Peyer's patch (tissue), 4 donors: ENCODE data around the gene ALDH18A1. TPM values are rescaled to one million over a fixed set of nuclear protein-coding genes. Genes with fewer than 3 reads are reported as not detected.
A peak's percentile ranks its signal among the peaks of the same experiment; 100 is the strongest.
"Not testable (repeated sequence)": the region's sequence is repeated elsewhere in the genome, so short reads cannot be mapped to it uniquely, and the experiment has no call there.

ENCODE experiments used
- DNase-seq, 3 donors: peaks; one replicate each; pipeline ENCODE4 v3.0.0-alpha.2; 2017 to 2019
- H3K27ac ChIP-seq, 4 donors: fragments of 200-600 bp; sonication (generic); one replicate each; pipeline ENCODE4 v1.5.1; 2016 to 2019
- H3K27me3 ChIP-seq, 2 donors: fragments of 200-600 bp; sonication (generic); one replicate each; pipeline ENCODE4 v1.5.1; 2019
- H3K36me3 ChIP-seq, 3 donors: fragments of 200-600 bp; sonication (generic); one replicate each; pipeline ENCODE4 v1.5.1; 2016 to 2019
- H3K4me1 ChIP-seq, 4 donors: fragments of 200-600 bp; sonication (generic); one replicate each; pipeline ENCODE4 v1.5.1; 2016 to 2019
- H3K4me3 ChIP-seq, 4 donors: fragments of 200-600 bp; sonication (generic); 1 replicate in 3 of 4; 2 replicates in 1 of 4; pipeline ENCODE4 v1.5.1; 2016 to 2019; ENCODE audit warnings: mild to moderate bottlenecking in 1 of 4
- H3K9me3 ChIP-seq, 4 donors: fragments of 200-600 bp; sonication (generic); one replicate each; pipeline ENCODE4 v1.5.1; 2016 to 2019; ENCODE audit warnings: mild to moderate bottlenecking in 1 of 4
- POLR2A ChIP-seq, 2 donors: fragments of 450-650 bp; IDR thresholded peaks; one replicate each; pipeline ENCODE4 v1.5.1; 2017; ENCODE audit warnings: antibody characterized with exemption in 2 of 2, mild to moderate bottlenecking in 2 of 2, moderate library complexity in 2 of 2
- total RNA-seq, 4 donors: library from RNA; depleted of rRNA; stranded (reverse); fragments of >200 nt; gene quantifications; one replicate each; pipeline ENCODE4 v1.1.0, GENCODE V29; 2016
- TF ChIP-seq, protein P1 (sequence below), 6 experiments: fragments of 450-650 bp in 4 of 6; fragments of 200-600 bp in 2 of 6; sonication (generic) in 1 of 6; IDR thresholded peaks; one replicate each; pipeline ENCODE4 v1.5.1; 2017 to 2019; ENCODE audit warnings: antibody characterized with exemption in 6 of 6, mild to moderate bottlenecking in 3 of 6, moderate library complexity in 1 of 6

Gene ALDH18A1
- total RNA-seq, 4 donors from 2014 or later = 108 to 319 (median 206) TPM

DNA sequence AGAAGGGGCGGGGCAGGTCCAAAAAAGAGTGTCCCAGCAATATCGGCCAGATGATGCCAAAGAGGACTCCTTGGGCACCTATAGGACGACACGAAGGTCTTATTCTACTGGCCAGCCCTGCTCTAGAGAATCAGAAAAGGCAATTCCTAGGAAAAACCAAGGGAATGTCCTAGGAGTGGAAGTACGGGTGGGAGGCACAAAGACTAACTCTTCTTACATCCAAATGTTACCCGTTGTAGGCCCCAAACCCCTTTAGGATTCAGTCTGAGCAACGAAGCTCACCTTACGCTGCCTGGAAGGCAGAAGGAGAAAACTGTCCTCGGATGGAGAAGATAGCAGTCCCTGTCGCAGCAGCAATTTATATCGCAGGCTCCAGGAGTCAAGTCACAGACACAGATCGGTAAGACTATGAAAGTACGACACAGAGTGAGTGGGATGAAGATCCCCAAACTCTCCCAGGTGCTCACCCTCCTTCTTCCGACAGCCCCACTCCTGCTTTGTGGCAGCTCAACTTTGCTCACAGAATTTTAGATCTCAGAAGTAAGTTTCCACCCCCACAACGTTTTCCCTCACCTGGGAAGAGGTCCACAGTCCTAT is 36.7 kb upstream of the ALDH18A1 start:
- Histone ChIP-seq H3K36me3 (peaks cover 0 to 16% (median 0%) of the 10 kb centered on the region in 3 donors), H3K4me3 (peak overlapping the region; percentile 65 to 81 (median 72)), H3K27ac (peak overlapping the region; percentile 75 to 81 (median 78)), H3K27me3 (no peaks in the 10 kb centered on the region), H3K9me3 (no peaks in the 10 kb centered on the region), H3K4me1 (peaks cover 0 to 23% (median 6%) of the 10 kb centered on the region in 4 donors)
- no peak for TF ChIP-seq POLR2A (IDR thresholded peaks at IDR 0.05)
- DNase-seq = peak in 1 of 3 donors; percentile 46

DNA sequence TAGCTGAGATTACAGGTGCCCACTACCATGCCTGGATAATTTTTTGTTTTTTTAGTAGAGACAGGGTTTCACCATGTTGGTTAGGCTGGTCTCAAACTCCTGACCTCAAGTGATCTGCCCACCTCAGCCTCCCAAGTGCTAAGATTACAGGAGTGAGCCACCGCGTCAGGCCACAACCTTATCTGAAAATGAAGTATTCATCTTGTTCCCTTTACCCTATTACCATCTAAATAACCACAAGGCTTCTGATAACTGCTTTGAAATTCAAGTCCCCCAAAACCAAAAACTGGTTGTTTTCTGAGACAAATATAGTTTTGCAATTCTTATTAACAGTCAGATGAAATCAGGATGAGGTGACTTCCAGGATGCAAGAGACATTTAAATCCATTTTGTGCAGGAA is 34.8 kb upstream of the ALDH18A1 start:
- Histone ChIP-seq H3K4me1 (peaks cover 0 to 23% (median 6%) of the 10 kb centered on the region in 4 donors), H3K27me3 (no peaks in the 10 kb centered on the region), H3K27ac (no peak overlapping the region), H3K9me3 (no peaks in the 10 kb centered on the region), H3K36me3 (peaks cover 0 to 35% (median 2%) of the 10 kb centered on the region in 3 donors), H3K4me3 (no peak overlapping the region)
- no peak for TF ChIP-seq POLR2A (IDR thresholded peaks at IDR 0.05)
- TF ChIP-seq, protein P1, sequence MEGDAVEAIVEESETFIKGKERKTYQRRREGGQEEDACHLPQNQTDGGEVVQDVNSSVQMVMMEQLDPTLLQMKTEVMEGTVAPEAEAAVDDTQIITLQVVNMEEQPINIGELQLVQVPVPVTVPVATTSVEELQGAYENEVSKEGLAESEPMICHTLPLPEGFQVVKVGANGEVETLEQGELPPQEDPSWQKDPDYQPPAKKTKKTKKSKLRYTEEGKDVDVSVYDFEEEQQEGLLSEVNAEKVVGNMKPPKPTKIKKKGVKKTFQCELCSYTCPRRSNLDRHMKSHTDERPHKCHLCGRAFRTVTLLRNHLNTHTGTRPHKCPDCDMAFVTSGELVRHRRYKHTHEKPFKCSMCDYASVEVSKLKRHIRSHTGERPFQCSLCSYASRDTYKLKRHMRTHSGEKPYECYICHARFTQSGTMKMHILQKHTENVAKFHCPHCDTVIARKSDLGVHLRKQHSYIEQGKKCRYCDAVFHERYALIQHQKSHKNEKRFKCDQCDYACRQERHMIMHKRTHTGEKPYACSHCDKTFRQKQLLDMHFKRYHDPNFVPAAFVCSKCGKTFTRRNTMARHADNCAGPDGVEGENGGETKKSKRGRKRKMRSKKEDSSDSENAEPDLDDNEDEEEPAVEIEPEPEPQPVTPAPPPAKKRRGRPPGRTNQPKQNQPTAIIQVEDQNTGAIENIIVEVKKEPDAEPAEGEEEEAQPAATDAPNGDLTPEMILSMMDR (IDR thresholded peaks at IDR 0.05) = no peak
- no peak for DNase-seq

DNA sequence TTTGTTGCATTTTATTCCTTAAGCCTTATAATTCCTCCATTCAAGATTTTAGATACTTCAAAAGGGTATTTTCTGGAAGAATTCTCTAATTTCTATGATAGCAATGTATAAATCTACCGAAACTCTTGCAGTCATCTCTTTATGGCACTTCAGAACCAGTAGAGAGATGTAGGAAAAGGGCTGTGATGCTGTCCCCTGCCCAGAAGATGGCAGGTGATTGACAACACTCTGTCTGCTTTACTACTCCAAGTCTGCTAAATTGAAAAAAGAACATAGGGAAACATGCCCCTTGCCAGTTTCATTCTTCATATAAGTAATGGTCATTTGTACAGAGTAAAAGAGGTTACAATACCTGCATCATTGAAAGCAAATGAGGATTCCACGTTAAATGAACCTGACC is 32.1 kb upstream of the ALDH18A1 start:
- no peak overlapping the region for H3K27ac ChIP-seq
- peaks cover 0 to 23% (median 6%) of the 10 kb centered on the region in 4 donors for H3K4me1 ChIP-seq
- no peak for DNase-seq
- no peaks in the 10 kb centered on the region for H3K27me3 ChIP-seq
- H3K4me3 ChIP-seq = no peak overlapping the region
- peaks cover 0 to 61% (median 2%) of the 10 kb centered on the region in 3 donors for H3K36me3 ChIP-seq
- TF ChIP-seq, protein P1 (IDR thresholded peaks at IDR 0.05) = no peak
- TF ChIP-seq POLR2A (IDR thresholded peaks at IDR 0.05) = no peak
- H3K9me3 ChIP-seq = no peaks in the 10 kb centered on the region

DNA sequence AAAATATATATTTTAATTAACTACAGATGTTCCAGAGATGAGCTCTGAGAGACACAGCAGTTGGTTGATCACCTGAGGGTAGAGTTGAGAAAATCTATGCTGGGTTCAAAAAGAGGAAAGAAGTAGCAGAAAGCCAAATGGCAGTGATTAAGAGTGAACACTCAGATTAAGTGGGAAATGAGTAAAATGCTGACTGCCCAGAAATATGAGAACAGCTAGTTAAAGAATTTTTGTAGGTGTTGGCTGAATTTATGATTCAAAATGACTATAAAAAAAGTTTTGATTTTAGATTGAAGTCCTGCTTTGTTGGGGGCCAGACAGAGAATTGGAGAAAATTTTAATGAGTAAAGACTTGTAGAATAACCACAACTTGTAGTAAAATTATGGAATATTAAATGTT is 27.5 kb upstream of the ALDH18A1 start:
- no peak overlapping the region for H3K27ac ChIP-seq
- no peaks in the 10 kb centered on the region for H3K27me3 ChIP-seq
- peaks cover 0 to 90% (median 2%) of the 10 kb centered on the region in 3 donors for H3K36me3 ChIP-seq
- H3K4me3 ChIP-seq = no peak overlapping the region
- H3K4me1 ChIP-seq = no peaks in the 10 kb centered on the region
- no peaks in the 10 kb centered on the region for H3K9me3 ChIP-seq
- DNase-seq = no peak
- no peak for TF ChIP-seq POLR2A (IDR thresholded peaks at IDR 0.05)
- TF ChIP-seq, protein P1 (IDR thresholded peaks at IDR 0.05) = no peak

DNA sequence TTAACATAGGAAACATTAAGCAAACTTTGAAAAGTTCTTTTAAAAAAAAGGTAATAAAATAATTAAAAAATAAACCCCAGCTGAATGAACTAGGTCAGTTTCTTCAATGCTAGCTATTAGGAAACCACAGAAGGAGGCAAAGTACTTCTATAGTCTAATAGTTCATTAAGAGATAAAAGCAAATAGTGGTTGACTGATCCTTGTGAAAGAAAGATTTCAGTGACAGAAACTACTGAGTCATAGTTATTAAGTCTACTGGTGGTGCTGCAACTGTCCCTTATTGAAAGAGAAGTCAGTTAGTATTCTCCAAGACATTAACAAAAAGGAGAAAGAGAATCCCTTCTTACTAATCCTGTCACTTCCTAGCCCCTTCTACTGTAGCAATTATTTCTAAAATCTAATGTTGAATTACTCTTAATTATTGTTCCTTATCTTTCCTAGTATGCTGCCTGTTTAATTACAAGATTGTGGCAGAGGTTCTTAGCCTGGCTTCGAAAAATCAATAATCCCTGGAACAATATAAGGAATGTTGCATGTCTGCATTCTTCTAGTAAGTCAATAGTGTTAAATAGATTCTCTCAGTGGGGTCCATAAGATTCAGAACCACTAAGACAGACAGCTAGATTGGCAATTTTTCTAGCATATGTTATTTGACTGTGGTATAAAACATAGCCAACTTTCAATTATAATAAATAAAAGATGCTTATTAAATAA is 19.0 kb upstream of the ALDH18A1 start:
- Histone ChIP-seq H3K27ac (peak overlapping the region in 1 of 4 donors; percentile 6), H3K9me3 (no peaks in the 10 kb centered on the region), H3K36me3 (peaks cover 0 to 47% (median 0%) of the 10 kb centered on the region in 3 donors), H3K4me1 (no peaks in the 10 kb centered on the region), H3K27me3 (no peaks in the 10 kb centered on the region), H3K4me3 (no peak overlapping the region)
- TF ChIP-seq POLR2A (IDR thresholded peaks at IDR 0.05) = no peak
- TF ChIP-seq, protein P1 (IDR thresholded peaks at IDR 0.05) = no peak
- DNase-seq = no peak

DNA sequence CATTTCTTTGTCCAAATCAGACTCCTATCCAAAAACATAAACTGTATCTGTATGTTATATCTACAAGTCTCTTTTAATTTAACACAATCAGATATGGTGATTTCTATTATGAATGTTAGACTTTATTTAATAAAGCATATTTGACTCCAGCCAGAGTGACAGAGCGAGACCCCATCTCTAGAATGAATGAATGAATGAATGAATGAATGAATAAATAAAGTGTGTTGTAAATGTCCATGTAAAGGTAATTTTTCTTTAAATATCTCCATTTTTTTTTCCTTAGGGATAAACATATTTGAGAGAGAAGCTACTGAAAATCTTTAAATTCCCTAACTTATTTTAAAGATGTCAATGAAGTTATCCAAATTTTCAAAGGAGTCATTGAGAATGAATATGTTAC is 18.1 kb upstream of the ALDH18A1 start:
- Histone ChIP-seq H3K4me3 (no peak overlapping the region), H3K27me3 (no peaks in the 10 kb centered on the region), H3K27ac (no peak overlapping the region), H3K9me3 (no peaks in the 10 kb centered on the region), H3K36me3 (peaks cover 0 to 38% (median 0%) of the 10 kb centered on the region in 3 donors), H3K4me1 (no peaks in the 10 kb centered on the region)
- DNase-seq = no peak
- TF ChIP-seq POLR2A (IDR thresholded peaks at IDR 0.05) = no peak
- TF ChIP-seq, protein P1 (IDR thresholded peaks at IDR 0.05) = no peak

DNA sequence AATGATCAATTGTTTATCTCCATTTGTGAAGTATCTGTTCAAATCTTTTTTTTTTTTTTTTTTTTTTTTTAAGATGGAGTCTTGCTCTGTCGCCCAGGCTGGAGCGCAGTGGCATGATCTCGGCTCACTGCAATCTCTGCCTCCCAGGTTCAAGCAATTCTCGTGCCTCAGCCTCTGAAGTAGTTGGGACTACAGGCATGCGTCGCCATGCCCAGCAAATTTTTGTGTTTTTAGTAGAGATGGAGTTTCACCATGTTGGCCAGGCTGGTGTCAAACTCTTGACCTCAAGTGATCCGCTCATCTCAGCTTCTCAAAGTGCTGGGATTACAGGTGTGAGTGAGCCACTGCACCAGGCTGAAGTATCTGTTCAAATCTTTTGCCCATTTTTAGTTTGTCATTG is 16.1 kb upstream of the ALDH18A1 start:
- not testable (repeated sequence) for H3K9me3 ChIP-seq, H3K27ac ChIP-seq, DNase-seq, H3K4me3 ChIP-seq, H3K27me3 ChIP-seq, H3K4me1 ChIP-seq
- H3K36me3 ChIP-seq = peaks cover 0 to 27% (median 0%) of the 10 kb centered on the region in 3 donors
